WTC11 (cell line): ENCODE measurements around the gene FAM169A. TPM values are rescaled to one million over a fixed set of nuclear protein-coding genes. Genes with fewer than 3 reads are reported as not detected.

Experiments used
- ATAC-seq: fragments of 200-7000 bp; cut with Tn5 transposase; 2 replicates; pipeline ENCODE4 v1.10.0; 2021; ENCODE audit warnings: mild to moderate bottlenecking, moderate library complexity
- CTCF ChIA-PET: fragments of 300-600 bp; sonication (Branson Sonifier 250); formaldehyde crosslinking; loops from one replicate; lab custom pipeline; 2021; ENCODE audit warnings: antibody characterized with exemption; lab: Charles Lee
- POLR2A ChIA-PET: fragments of 350-600 bp; sonication (Branson Sonifier 250); formaldehyde crosslinking; loops from one replicate; lab custom pipeline; 2021; ENCODE audit warnings: antibody characterized with exemption; lab: Charles Lee
- DNase-seq: peaks from one replicate; pipeline ENCODE4 v3.0.0; 2021; ENCODE audit warnings: low spot score
- H3K27ac Mint-ChIP-seq: 2 replicates; pipeline ENCODE4 v1.8.0; 2021; ENCODE audit warnings: mixed read lengths
- H3K27me3 Mint-ChIP-seq: 2 replicates; pipeline ENCODE4 v1.8.0; 2021; ENCODE audit warnings: low read depth, mild to moderate bottlenecking, moderate library complexity, mixed read lengths
- H3K36me3 Mint-ChIP-seq: 2 replicates; pipeline ENCODE4 v1.8.0; 2021; ENCODE audit warnings: mixed read lengths
- H3K4me1 Mint-ChIP-seq: 2 replicates; pipeline ENCODE4 v1.8.0; 2022; ENCODE audit warnings: mixed read lengths
- H3K4me3 Mint-ChIP-seq: 2 replicates; pipeline ENCODE4 v1.8.0; 2021; ENCODE audit warnings: mild to moderate bottlenecking, moderate library complexity, mixed read lengths
- H3K9me3 Mint-ChIP-seq: 2 replicates; pipeline ENCODE4 v1.8.0; 2021; ENCODE audit warnings: mixed read lengths
- AR ChIP-seq: fragments of 250-450 bp; sonication (Bioruptor Pico); IDR thresholded peaks from 2 replicates; pipeline ENCODE4 v1.9.0; 2021; ENCODE audit warnings: mild to moderate bottlenecking
- CBFB ChIP-seq: sonication (generic); formaldehyde crosslinking; IDR thresholded peaks from 2 replicates; pipeline ENCODE4 v1.8.1; 2022; ENCODE audit warnings: mild to moderate bottlenecking, low read depth, missing genetic modification reagents
- EMX1 ChIP-seq: fragments of 250-450 bp; sonication (Bioruptor Pico); IDR thresholded peaks from 2 replicates; pipeline ENCODE4 v1.8.0; 2021; ENCODE audit warnings: mild to moderate bottlenecking
- ETV6 ChIP-seq: sonication (generic); formaldehyde crosslinking; IDR thresholded peaks from 2 replicates; pipeline ENCODE4 v1.8.1; 2022; ENCODE audit warnings: mild to moderate bottlenecking, missing genetic modification reagents
- FOXK1 ChIP-seq: sonication (generic); formaldehyde crosslinking; IDR thresholded peaks from 2 replicates; pipeline ENCODE4 v1.8.0; 2022; ENCODE audit warnings: mild to moderate bottlenecking, moderate library complexity, missing genetic modification reagents
- HMGA2 ChIP-seq: fragments of 250-450 bp; sonication (Bioruptor Pico); IDR thresholded peaks from 2 replicates; pipeline ENCODE4 v1.4.0; 2021; ENCODE audit warnings: mild to moderate bottlenecking, moderate library complexity
- IRF2 ChIP-seq: sonication (generic); formaldehyde crosslinking; IDR thresholded peaks from 2 replicates; pipeline ENCODE4 v1.8.0; 2022; ENCODE audit warnings: low read depth, missing genetic modification reagents, borderline replicate concordance
- NFATC4 ChIP-seq: fragments of 250-450 bp; sonication (Bioruptor Pico); IDR thresholded peaks from 2 replicates; pipeline ENCODE4 v1.9.0; 2021; ENCODE audit warnings: mild to moderate bottlenecking
- RELA ChIP-seq: sonication (generic); formaldehyde crosslinking; IDR thresholded peaks from 2 replicates; pipeline ENCODE4 v1.8.1; 2022; ENCODE audit warnings: missing genetic modification reagents, mild to moderate bottlenecking, borderline replicate concordance
- SMAD3 ChIP-seq: sonication (generic); formaldehyde crosslinking; IDR thresholded peaks from 2 replicates; pipeline ENCODE4 v1.8.0; 2022; ENCODE audit warnings: missing genetic modification reagents, mild to moderate bottlenecking, borderline replicate concordance
- SMAD4 ChIP-seq: sonication (generic); formaldehyde crosslinking; IDR thresholded peaks from 2 replicates; pipeline ENCODE4 v1.8.0; 2022; ENCODE audit warnings: mild to moderate bottlenecking, missing genetic modification reagents
- SP1 ChIP-seq: sonication (generic); formaldehyde crosslinking; conservative IDR thresholded peaks from 2 replicates; pipeline ENCODE4 v1.8.1; 2022; ENCODE audit warnings: missing genetic modification reagents
- TEAD1 ChIP-seq: sonication (generic); formaldehyde crosslinking; IDR thresholded peaks from 2 replicates; pipeline ENCODE4 v1.8.0; 2022; ENCODE audit warnings: mild to moderate bottlenecking, missing genetic modification reagents
- ZBTB21 ChIP-seq: sonication (generic); formaldehyde crosslinking; IDR thresholded peaks from 2 replicates; pipeline ENCODE4 v1.8.1; 2023; ENCODE audit warnings: mild to moderate bottlenecking, missing genetic modification reagents, borderline replicate concordance
- ZNF121 ChIP-seq: sonication (generic); formaldehyde crosslinking; IDR thresholded peaks from 2 replicates; pipeline ENCODE4 v1.8.0; 2023; ENCODE audit warnings: missing genetic modification reagents
- ZNF138 ChIP-seq: sonication (generic); formaldehyde crosslinking; conservative IDR thresholded peaks from 2 replicates; pipeline ENCODE4 v1.8.1; 2022; ENCODE audit warnings: mild to moderate bottlenecking, moderate library complexity, missing genetic modification reagents
- total RNA-seq: library from RNA; stranded (reverse); gene quantifications from 3 replicates; pipeline ENCODE4 v1.2.3, GENCODE V29; 2021
- TF ChIP-seq, protein P1 (sequence below): sonication (generic); formaldehyde crosslinking; IDR thresholded peaks from 2 replicates; pipeline ENCODE4 v1.8.1; 2023; ENCODE audit warnings: mild to moderate bottlenecking, missing genetic modification reagents, borderline replicate concordance

FAM169A gene
- total RNA-seq, 1 experiment from 2014 or later = 69.1 TPM

- ATAC-seq (no peak), DNase-seq (no peak)
- ChIA-PET POLR2A (no interaction called here), CTCF (no interaction called here)
- Mint-ChIP-seq H3K4me3 (no peak overlapping the region), H3K4me1 (peaks cover 55% of the 10 kb centered on the region), H3K27ac (no peak overlapping the region), H3K27me3 (no peaks in the 10 kb centered on the region), H3K36me3 (peaks cover 32% of the 10 kb centered on the region), H3K9me3 (no peaks in the 10 kb centered on the region)
- no peak for TF ChIP-seq TEAD1
- peak; percentile 98 for TF ChIP-seq ZNF121
Observed at GRCh38 chr5:74829413-74829812, 36.8 kb downstream of the FAM169A start.

GRCh38 chr5:74822288-74822687 lies 43.9 kb downstream of the FAM169A start:
- no peak for DNase-seq
- Mint-ChIP-seq H3K27me3 (no peaks in the 10 kb centered on the region), H3K36me3 (peaks cover 29% of the 10 kb centered on the region), H3K4me3 (no peak overlapping the region), H3K27ac (peak overlapping the region; percentile 73), H3K4me1 (peaks cover 87% of the 10 kb centered on the region), H3K9me3 (peaks cover 11% of the 10 kb centered on the region)
- no peak for ATAC-seq
- ChIA-PET CTCF (no interaction called here), POLR2A (no interaction called here)
- no peak for TF ChIP-seq ZNF138 (CRISPR knock-in tag)
- no peak for TF ChIP-seq ETV6 (CRISPR knock-in tag)
- TF ChIP-seq SMAD3 = no peak
- no peak for TF ChIP-seq IRF2
- TF ChIP-seq, protein P1, sequence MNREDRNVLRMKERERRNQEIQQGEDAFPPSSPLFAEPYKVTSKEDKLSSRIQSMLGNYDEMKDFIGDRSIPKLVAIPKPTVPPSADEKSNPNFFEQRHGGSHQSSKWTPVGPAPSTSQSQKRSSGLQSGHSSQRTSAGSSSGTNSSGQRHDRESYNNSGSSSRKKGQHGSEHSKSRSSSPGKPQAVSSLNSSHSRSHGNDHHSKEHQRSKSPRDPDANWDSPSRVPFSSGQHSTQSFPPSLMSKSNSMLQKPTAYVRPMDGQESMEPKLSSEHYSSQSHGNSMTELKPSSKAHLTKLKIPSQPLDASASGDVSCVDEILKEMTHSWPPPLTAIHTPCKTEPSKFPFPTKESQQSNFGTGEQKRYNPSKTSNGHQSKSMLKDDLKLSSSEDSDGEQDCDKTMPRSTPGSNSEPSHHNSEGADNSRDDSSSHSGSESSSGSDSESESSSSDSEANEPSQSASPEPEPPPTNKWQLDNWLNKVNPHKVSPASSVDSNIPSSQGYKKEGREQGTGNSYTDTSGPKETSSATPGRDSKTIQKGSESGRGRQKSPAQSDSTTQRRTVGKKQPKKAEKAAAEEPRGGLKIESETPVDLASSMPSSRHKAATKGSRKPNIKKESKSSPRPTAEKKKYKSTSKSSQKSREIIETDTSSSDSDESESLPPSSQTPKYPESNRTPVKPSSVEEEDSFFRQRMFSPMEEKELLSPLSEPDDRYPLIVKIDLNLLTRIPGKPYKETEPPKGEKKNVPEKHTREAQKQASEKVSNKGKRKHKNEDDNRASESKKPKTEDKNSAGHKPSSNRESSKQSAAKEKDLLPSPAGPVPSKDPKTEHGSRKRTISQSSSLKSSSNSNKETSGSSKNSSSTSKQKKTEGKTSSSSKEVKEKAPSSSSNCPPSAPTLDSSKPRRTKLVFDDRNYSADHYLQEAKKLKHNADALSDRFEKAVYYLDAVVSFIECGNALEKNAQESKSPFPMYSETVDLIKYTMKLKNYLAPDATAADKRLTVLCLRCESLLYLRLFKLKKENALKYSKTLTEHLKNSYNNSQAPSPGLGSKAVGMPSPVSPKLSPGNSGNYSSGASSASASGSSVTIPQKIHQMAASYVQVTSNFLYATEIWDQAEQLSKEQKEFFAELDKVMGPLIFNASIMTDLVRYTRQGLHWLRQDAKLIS = no peak
- no peak for TF ChIP-seq EMX1 (CRISPR knock-in tag)
- no peak for TF ChIP-seq NFATC4 (CRISPR knock-in tag)
- no peak for TF ChIP-seq HMGA2 (CRISPR knock-in tag)
- TF ChIP-seq RELA = no peak

- peak overlapping the region; percentile 93 for H3K27ac Mint-ChIP-seq
- no peaks in the 10 kb centered on the region for H3K9me3 Mint-ChIP-seq
- TF ChIP-seq SP1 (CRISPR knock-in tag) (0 out of 2 replicates have a peak, but pooled peaks have one; percentile 24), ZBTB21 (no peak), ETV6 (CRISPR knock-in tag) (peak; percentile 73; the same call in 1 of the 2 replicates), AR (no peak), CBFB (CRISPR knock-in tag) (peak; percentile 97), FOXK1 (CRISPR knock-in tag) (0 out of 2 replicates have a peak, but pooled peaks have one; percentile 31), SMAD4 (CRISPR knock-in tag) (no peak)
- peak; percentile 72 for ATAC-seq
- peaks cover 20% of the 10 kb centered on the region for H3K36me3 Mint-ChIP-seq
- no peak for DNase-seq
- peaks cover 70% of the 10 kb centered on the region for H3K4me1 Mint-ChIP-seq
- CTCF ChIA-PET = interaction anchor here (0.5 kb wide), 1 partner anchor 84 kb away, joined by 3 read pairs; no protein-coding TSS in a partner anchor
- POLR2A ChIA-PET = no interaction called here
- peak overlapping the region; percentile 46 for H3K4me3 Mint-ChIP-seq
- no peaks in the 10 kb centered on the region for H3K27me3 Mint-ChIP-seq
Observed at GRCh38 chr5:74816875-74817274, 49.3 kb downstream of the FAM169A start.
